Osteoblast (primary cell): ENCODE data around the gene NAV1. TPM values are rescaled to one million over a fixed set of nuclear protein-coding genes. Genes with fewer than 3 reads are reported as not detected.
A peak's percentile ranks its signal among the peaks of the same experiment; 100 is the strongest.

Source experiments
- DNase-seq: peaks from one replicate; pipeline ENCODE4 v3.0.0; 2011; ENCODE audit warnings: low spot score, mixed read lengths; ENCODE audit not compliant: insufficient read length; ENCODE audit errors: missing footprints
- H2AFZ ChIP-seq: 2 replicates; pipeline ENCODE4 v1.6.0; 2011; ENCODE audit warnings: mild to moderate bottlenecking, low read length
- H3K27ac ChIP-seq: 2 replicates; pipeline ENCODE4 v1.5.1; 2011; ENCODE audit warnings: mild to moderate bottlenecking, low read depth, low read length, moderate library complexity
- H3K27me3 ChIP-seq: 2 replicates; pipeline ENCODE4 v1.6.0; 2012; ENCODE audit warnings: mild to moderate bottlenecking, control low read depth, inconsistent platforms, low read length, moderate library complexity; ENCODE audit not compliant: insufficient read depth
- H3K36me3 ChIP-seq: 2 replicates; pipeline ENCODE4 v1.5.1; 2011; ENCODE audit warnings: mild to moderate bottlenecking, low read length, control low read depth, moderate library complexity; ENCODE audit not compliant: insufficient read depth
- H3K4me1 ChIP-seq: 2 replicates; pipeline ENCODE4 v1.5.1; 2011; ENCODE audit warnings: mild to moderate bottlenecking, low read length, control low read depth, moderate library complexity; ENCODE audit not compliant: insufficient read depth
- H3K4me2 ChIP-seq: 2 replicates; pipeline ENCODE4 v1.6.0; 2011; ENCODE audit warnings: mild to moderate bottlenecking, low read length; ENCODE audit not compliant: insufficient read depth
- H3K4me3 ChIP-seq: fragments of 200-600 bp; sonication (generic); 3 replicates; pipeline ENCODE4 v1.5.1; 2012; ENCODE audit warnings: mild to moderate bottlenecking, low read length, inconsistent platforms; ENCODE audit not compliant: insufficient read depth
- H3K79me2 ChIP-seq: 2 replicates; pipeline ENCODE4 v1.6.0; 2012; ENCODE audit warnings: mild to moderate bottlenecking, low read length, control low read depth, inconsistent platforms; ENCODE audit not compliant: insufficient read depth
- H3K9me3 ChIP-seq: 2 replicates; pipeline ENCODE4 v1.5.1; 2011; ENCODE audit warnings: low read depth, low read length, control low read depth
- H4K20me1 ChIP-seq: 2 replicates; pipeline ENCODE4 v1.6.0; 2012; ENCODE audit warnings: mild to moderate bottlenecking, low read length, control low read depth; ENCODE audit not compliant: insufficient read depth
- total RNA-seq: library from RNA; depleted of rRNA; stranded (reverse); fragments of >200 nt; gene quantifications from 2 replicates; pipeline ENCODE4 v1.2.3, GENCODE V29; 2012
- TF ChIP-seq, protein P1 (sequence below): IDR thresholded peaks from 2 replicates; pipeline ENCODE4 v1.5.1; 2011; ENCODE audit warnings: mild to moderate bottlenecking, low read depth, low read length, moderate library complexity; ENCODE audit errors: extremely low read depth

The NAV1 gene
- total RNA-seq, 1 donor: 47.0 TPM

DNA sequence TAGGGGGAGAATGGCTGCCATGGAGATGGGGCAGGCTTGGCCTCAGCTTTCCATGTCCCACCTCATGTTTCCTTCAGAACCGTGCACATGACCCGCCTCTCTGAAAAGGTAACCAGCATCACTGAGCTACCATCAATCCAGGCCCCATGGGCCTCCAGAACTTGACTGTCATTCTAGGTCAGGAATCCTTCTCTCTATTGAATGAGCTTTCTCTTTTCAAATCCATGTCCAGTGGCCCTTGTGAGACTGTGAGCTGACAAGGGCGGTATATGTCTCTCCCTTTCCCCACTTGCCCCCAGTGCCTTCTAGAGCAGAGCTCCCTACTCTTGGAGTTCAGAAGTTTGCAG is 36.4 kb upstream of the NAV1 start:
- Histone ChIP-seq H3K27ac (peak overlapping the region; percentile 99), H3K9me3 (no peaks in the 10 kb centered on the region), H3K4me3 (no peak overlapping the region), H2AFZ (no peak overlapping the region), H3K4me2 (peak overlapping the region; percentile 15), H3K79me2 (peaks cover 98% of the 10 kb centered on the region), H3K4me1 (peaks cover 80% of the 10 kb centered on the region), H3K36me3 (peaks cover 45% of the 10 kb centered on the region), H4K20me1 (peaks cover 38% of the 10 kb centered on the region), H3K27me3 (no peaks in the 10 kb centered on the region)
- TF ChIP-seq, protein P1, sequence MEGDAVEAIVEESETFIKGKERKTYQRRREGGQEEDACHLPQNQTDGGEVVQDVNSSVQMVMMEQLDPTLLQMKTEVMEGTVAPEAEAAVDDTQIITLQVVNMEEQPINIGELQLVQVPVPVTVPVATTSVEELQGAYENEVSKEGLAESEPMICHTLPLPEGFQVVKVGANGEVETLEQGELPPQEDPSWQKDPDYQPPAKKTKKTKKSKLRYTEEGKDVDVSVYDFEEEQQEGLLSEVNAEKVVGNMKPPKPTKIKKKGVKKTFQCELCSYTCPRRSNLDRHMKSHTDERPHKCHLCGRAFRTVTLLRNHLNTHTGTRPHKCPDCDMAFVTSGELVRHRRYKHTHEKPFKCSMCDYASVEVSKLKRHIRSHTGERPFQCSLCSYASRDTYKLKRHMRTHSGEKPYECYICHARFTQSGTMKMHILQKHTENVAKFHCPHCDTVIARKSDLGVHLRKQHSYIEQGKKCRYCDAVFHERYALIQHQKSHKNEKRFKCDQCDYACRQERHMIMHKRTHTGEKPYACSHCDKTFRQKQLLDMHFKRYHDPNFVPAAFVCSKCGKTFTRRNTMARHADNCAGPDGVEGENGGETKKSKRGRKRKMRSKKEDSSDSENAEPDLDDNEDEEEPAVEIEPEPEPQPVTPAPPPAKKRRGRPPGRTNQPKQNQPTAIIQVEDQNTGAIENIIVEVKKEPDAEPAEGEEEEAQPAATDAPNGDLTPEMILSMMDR: no peak
- no peak for DNase-seq

DNA sequence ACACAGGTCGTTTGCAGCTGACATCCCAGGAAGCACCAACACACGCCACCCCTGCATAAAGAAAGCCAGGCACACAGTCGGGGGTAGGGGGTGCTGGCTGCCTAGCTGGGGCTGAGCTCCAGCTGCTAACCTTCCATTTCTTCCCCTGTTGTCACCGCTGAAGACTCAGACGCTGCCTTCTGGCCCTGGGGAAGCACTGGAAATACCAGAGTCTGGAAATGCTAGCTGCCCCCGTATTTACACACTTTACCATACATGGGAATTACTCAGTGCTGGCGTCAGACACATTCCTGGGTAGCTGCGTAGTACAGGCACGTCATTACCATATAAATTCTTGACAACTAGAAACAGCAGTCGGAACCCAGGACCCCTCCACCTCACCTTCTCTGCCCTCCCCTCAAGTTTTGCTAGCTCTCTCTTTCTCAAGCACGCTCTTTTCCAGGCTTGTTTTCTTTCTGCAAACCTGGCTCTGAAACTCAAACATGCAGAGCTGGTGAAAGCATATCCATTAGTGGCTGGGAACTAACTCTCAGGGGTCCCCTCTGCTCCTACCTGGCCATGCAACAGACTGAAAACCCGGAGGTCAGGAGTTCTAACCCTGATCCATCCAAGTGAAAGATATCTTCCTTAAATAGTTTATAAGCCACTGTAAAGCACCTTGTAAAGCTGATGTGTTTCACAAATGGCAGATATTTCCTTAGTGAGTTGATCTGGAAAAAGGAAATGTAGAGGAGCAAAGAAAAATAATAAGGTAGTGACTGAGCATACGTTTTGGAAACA is 35.3 kb upstream of the NAV1 start:
- Histone ChIP-seq H2AFZ (no peak overlapping the region), H3K4me3 (peak overlapping the region; percentile 81), H3K4me1 (peaks cover 84% of the 10 kb centered on the region), H3K27me3 (no peaks in the 10 kb centered on the region), H3K9me3 (no peaks in the 10 kb centered on the region), H4K20me1 (peaks cover 32% of the 10 kb centered on the region), H3K79me2 (peaks cover 88% of the 10 kb centered on the region), H3K36me3 (peaks cover 36% of the 10 kb centered on the region), H3K4me2 (peak overlapping the region; percentile 96), H3K27ac (peak overlapping the region; percentile 99)
- TF ChIP-seq, protein P1: no peak
- DNase-seq: peak; percentile 93

DNA sequence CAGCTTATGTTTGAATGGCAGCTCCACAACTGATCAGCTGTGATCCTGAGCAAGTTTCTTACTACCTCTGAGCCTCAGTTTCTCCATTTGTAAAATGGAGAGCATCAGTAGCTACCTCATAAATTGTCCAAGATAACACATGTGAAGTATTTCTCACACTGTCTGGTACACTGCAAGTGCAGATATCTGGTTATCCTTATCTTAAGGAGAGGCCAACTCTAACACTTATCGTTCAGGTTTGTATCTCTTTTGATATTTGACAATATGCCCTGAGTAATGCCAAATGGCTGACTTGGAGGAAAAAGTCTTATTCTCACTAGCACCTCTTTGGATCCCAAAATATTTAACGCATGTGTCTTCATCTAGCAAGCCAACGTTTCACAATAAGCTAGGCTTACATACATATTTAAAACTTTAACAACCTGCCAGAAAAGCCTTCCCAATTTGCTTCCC is 34.7 kb upstream of the NAV1 start:
- peak overlapping the region; percentile 99 for H3K27ac ChIP-seq
- peak overlapping the region; percentile 81 for H3K4me3 ChIP-seq
- DNase-seq: no peak
- H2AFZ ChIP-seq: no peak overlapping the region
- H3K4me1 ChIP-seq: peaks cover 84% of the 10 kb centered on the region
- peak overlapping the region; percentile 96 for H3K4me2 ChIP-seq
- H3K36me3 ChIP-seq: peaks cover 30% of the 10 kb centered on the region
- H3K9me3 ChIP-seq: no peaks in the 10 kb centered on the region
- TF ChIP-seq, protein P1: no peak
- H3K27me3 ChIP-seq: no peaks in the 10 kb centered on the region
- H4K20me1 ChIP-seq: peaks cover 25% of the 10 kb centered on the region
- H3K79me2 ChIP-seq: peaks cover 82% of the 10 kb centered on the region

DNA sequence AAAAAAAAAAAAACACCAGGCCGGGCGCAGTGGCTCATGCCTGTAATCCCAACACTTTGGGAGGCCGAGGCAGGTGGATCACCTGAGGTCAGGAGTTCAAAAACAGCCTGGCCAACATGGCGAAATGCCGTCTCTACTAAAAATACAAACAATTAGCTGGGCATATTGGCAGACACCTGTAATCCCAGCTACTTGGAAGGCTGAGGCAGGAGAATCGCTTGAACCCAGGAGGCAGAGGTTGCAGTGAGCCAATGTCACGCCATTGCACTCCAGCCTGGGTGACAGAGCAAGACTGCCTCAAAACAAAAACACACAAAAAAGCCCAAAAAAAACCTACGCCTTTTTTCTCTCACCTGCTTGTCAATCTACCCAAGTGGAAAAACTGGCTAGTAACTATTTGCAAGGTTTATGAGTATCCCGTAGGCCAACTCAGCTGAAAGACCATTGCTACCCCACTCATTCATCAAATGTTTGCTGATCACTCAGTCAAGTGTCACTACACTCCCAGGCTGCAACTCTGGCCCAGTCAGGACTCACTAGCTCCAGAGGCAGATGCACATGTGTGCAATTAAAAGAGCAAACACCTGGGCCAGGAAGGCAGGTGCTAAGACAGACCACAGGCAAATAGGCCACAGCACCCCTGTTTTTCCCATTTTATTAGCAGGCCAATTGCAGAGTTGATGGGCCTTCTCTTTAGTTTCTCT is 34.0 kb upstream of the NAV1 start:
- no peak for DNase-seq
- H3K36me3 ChIP-seq: peaks cover 22% of the 10 kb centered on the region
- no peaks in the 10 kb centered on the region for H3K9me3 ChIP-seq
- peaks cover 20% of the 10 kb centered on the region for H4K20me1 ChIP-seq
- peak overlapping the region; percentile 99 for H3K27ac ChIP-seq
- TF ChIP-seq, protein P1: no peak
- H3K27me3 ChIP-seq: no peaks in the 10 kb centered on the region
- peak overlapping the region; percentile 81 for H3K4me3 ChIP-seq
- H3K4me2 ChIP-seq: peak overlapping the region; percentile 96
- H3K79me2 ChIP-seq: peaks cover 74% of the 10 kb centered on the region
- no peak overlapping the region for H2AFZ ChIP-seq
- H3K4me1 ChIP-seq: peaks cover 84% of the 10 kb centered on the region
